Ishikawa (cell line): ENCODE measurements around the gene GRXCR2.

Experiments used
- CEBPB ChIP-seq: IDR thresholded peaks from 2 replicates; pipeline ENCODE4 v1.6.1; 2012
- CREB1 ChIP-seq: IDR thresholded peaks from 2 replicates; pipeline ENCODE4 v1.6.1; 2012; ENCODE audit warnings: low read depth
- EGR1 ChIP-seq: IDR thresholded peaks from 2 replicates; pipeline ENCODE4 v1.6.1; 2012
- EP300 ChIP-seq: IDR thresholded peaks from 2 replicates; pipeline ENCODE4 v1.6.1; 2012; ENCODE audit warnings: borderline replicate concordance
- FOXM1 ChIP-seq: IDR thresholded peaks from 2 replicates; pipeline ENCODE4 v1.6.1; 2012; ENCODE audit warnings: low read depth, borderline replicate concordance
- NFIC ChIP-seq: IDR thresholded peaks from 2 replicates; pipeline ENCODE4 v1.6.1; 2012
- RAD21 ChIP-seq: IDR thresholded peaks from 2 replicates; pipeline ENCODE4 v1.6.1; 2012; ENCODE audit warnings: low read depth
- TAF1 ChIP-seq: IDR thresholded peaks from 2 replicates; pipeline ENCODE4 v1.6.1; 2012; ENCODE audit warnings: low read depth, mild to moderate bottlenecking
- TCF12 ChIP-seq: IDR thresholded peaks from 2 replicates; pipeline ENCODE4 v1.6.1; 2012; ENCODE audit warnings: low read depth
- TEAD4 ChIP-seq: IDR thresholded peaks from 2 replicates; pipeline ENCODE4 v1.6.1; 2012
- YY1 ChIP-seq: IDR thresholded peaks from 2 replicates; pipeline ENCODE4 v1.6.1; 2012; ENCODE audit warnings: low read depth
- ZBTB7A ChIP-seq: IDR thresholded peaks from 2 replicates; pipeline ENCODE4 v1.6.1; 2012; ENCODE audit warnings: low read depth
- TF ChIP-seq, protein P1 (sequence below): IDR thresholded peaks from 2 replicates; pipeline ENCODE4 v1.6.1; 2012
- TF ChIP-seq, protein P2 (sequence below): IDR thresholded peaks from 2 replicates; pipeline ENCODE4 v1.6.1; 2012; ENCODE audit warnings: low read depth, mild to moderate bottlenecking
- TF ChIP-seq, protein P3 (sequence below): IDR thresholded peaks from 2 replicates; pipeline ENCODE4 v1.6.1; 2012

GRXCR2 gene

DNA sequence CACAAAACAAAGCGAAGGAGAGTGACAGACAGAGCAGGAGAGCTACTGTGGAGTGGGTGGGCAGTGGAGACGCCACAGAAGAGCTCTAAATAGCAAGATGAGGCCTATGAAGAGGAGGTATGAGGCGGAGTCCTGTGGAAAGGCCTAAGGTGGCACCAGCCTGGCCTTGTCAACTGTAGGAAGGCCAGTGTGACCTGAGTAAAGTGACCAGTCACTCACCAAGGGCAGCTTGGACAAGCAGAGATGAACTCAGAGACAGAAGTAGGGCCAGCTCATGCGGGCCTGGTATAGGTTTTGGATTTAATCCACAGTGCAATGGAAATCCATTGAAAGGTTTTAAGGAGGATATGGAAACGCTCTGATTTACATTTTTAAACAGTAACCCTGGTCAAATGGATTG lies 39.8 kb upstream of the GRXCR2 start:
- no peak for TF ChIP-seq RAD21
- no peak for TF ChIP-seq TEAD4
- no peak for TF ChIP-seq TCF12
- TF ChIP-seq, protein P1, sequence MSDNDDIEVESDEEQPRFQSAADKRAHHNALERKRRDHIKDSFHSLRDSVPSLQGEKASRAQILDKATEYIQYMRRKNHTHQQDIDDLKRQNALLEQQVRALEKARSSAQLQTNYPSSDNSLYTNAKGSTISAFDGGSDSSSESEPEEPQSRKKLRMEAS, result no peak
- TF ChIP-seq, protein P2, sequence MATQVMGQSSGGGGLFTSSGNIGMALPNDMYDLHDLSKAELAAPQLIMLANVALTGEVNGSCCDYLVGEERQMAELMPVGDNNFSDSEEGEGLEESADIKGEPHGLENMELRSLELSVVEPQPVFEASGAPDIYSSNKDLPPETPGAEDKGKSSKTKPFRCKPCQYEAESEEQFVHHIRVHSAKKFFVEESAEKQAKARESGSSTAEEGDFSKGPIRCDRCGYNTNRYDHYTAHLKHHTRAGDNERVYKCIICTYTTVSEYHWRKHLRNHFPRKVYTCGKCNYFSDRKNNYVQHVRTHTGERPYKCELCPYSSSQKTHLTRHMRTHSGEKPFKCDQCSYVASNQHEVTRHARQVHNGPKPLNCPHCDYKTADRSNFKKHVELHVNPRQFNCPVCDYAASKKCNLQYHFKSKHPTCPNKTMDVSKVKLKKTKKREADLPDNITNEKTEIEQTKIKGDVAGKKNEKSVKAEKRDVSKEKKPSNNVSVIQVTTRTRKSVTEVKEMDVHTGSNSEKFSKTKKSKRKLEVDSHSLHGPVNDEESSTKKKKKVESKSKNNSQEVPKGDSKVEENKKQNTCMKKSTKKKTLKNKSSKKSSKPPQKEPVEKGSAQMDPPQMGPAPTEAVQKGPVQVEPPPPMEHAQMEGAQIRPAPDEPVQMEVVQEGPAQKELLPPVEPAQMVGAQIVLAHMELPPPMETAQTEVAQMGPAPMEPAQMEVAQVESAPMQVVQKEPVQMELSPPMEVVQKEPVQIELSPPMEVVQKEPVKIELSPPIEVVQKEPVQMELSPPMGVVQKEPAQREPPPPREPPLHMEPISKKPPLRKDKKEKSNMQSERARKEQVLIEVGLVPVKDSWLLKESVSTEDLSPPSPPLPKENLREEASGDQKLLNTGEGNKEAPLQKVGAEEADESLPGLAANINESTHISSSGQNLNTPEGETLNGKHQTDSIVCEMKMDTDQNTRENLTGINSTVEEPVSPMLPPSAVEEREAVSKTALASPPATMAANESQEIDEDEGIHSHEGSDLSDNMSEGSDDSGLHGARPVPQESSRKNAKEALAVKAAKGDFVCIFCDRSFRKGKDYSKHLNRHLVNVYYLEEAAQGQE, result no peak
- TF ChIP-seq, protein P3, sequence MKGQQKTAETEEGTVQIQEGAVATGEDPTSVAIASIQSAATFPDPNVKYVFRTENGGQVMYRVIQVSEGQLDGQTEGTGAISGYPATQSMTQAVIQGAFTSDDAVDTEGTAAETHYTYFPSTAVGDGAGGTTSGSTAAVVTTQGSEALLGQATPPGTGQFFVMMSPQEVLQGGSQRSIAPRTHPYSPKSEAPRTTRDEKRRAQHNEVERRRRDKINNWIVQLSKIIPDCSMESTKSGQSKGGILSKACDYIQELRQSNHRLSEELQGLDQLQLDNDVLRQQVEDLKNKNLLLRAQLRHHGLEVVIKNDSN, result no peak
- no peak for TF ChIP-seq NFIC
- no peak for TF ChIP-seq CEBPB
- TF ChIP-seq EP300, result no peak

DNA sequence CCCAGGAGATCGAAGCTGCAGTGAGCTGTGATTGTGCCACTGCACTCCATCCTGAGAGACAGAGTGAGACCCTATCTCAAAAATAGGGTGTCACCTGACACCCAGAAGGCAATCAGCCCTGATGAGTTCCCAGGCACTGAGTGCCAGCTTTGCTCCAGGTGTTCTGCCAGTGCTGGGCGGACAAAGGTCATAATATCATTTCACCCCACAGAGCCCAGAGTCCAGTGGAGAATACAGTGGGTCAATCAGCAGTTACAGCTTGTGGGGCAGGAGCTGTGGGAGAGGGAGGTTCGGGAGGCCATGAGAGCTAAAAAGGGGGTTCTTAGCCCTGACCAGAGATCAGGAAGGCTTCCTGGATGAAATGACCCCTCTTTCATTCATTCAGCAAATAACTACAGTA lies 39.2 kb upstream of the GRXCR2 start:
- no peak for TF ChIP-seq CEBPB
- TF ChIP-seq, protein P2, result no peak
- TF ChIP-seq NFIC, result no peak
- TF ChIP-seq CREB1, result no peak
- TF ChIP-seq TAF1, result no peak
- no peak for TF ChIP-seq YY1
- TF ChIP-seq ZBTB7A, result no peak
- no peak for TF ChIP-seq FOXM1
- TF ChIP-seq EP300, result no peak
- TF ChIP-seq EGR1, result no peak
- TF ChIP-seq, protein P3, result no peak
- no peak for TF ChIP-seq TEAD4
- no peak for TF ChIP-seq TCF12
- no peak for TF ChIP-seq RAD21

DNA sequence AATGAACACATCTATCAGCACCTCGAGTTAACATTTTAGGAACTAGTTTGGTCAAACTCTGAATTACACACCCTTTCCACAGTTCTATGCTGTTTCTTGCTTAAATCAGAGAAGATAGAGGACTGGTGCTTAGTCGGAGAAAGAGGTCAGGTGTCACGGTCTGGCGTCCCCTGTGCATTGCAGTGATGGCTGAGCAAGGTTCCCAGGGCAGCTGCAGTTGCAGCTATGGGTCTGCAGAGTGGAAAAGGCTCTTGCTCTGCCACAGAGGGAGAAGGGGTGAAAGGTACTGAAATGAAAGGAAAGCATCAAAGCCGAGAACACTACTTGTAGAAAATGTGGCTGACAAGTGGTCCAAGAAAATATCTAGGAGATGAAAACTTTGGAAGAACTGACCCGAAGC lies 38.4 kb upstream of the GRXCR2 start:
- TF ChIP-seq TEAD4, result no peak
- no peak for TF ChIP-seq EP300
- TF ChIP-seq, protein P2, result no peak
- no peak for TF ChIP-seq NFIC
- TF ChIP-seq, protein P3, result no peak
- no peak for TF ChIP-seq ZBTB7A
- no peak for TF ChIP-seq YY1
- TF ChIP-seq CREB1, result no peak
- no peak for TF ChIP-seq RAD21

DNA sequence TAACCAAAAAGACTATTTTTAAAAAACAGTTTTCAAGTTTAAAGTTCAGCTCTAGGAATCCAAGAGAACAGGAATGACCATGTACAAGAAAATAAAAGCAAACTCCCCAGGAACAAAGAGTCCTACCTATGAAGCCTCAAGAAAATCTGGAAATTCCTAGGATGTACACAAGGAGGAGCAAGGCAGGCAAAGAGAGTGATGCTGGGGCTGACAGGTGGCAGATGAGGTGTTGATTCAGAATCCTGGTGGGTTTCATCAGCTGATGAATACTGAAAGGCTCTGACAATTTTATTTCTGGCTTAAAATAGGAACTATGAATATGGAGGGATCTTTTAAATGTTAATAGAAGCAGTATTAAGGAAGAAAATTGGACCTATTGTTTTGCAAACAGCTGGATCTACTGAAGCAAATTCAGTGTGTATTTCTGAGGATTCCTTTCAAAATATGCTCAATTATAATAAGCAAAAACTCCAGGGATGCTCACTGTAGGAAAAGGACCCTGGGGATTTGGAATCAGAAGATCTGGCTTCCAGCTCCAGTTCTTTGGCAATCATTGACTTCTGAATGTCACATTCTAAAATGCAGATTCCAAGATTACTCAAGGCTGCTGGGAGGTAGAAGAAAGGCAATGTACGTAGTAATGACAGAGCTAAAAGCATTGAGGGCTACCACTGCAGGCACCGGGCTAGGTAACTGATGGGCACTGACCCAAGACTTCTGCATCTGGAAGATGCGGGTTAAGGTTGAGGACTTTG lies 35.6 kb upstream of the GRXCR2 start:
- TF ChIP-seq TAF1 (no peak), RAD21 (peak; percentile 43), YY1 (no peak), TEAD4 (no peak), EP300 (no peak), EGR1 (no peak)
- TF ChIP-seq, protein P1, result no peak
